ENCODE measurements around the gene COL5A1.

Gene COL5A1

DNA sequence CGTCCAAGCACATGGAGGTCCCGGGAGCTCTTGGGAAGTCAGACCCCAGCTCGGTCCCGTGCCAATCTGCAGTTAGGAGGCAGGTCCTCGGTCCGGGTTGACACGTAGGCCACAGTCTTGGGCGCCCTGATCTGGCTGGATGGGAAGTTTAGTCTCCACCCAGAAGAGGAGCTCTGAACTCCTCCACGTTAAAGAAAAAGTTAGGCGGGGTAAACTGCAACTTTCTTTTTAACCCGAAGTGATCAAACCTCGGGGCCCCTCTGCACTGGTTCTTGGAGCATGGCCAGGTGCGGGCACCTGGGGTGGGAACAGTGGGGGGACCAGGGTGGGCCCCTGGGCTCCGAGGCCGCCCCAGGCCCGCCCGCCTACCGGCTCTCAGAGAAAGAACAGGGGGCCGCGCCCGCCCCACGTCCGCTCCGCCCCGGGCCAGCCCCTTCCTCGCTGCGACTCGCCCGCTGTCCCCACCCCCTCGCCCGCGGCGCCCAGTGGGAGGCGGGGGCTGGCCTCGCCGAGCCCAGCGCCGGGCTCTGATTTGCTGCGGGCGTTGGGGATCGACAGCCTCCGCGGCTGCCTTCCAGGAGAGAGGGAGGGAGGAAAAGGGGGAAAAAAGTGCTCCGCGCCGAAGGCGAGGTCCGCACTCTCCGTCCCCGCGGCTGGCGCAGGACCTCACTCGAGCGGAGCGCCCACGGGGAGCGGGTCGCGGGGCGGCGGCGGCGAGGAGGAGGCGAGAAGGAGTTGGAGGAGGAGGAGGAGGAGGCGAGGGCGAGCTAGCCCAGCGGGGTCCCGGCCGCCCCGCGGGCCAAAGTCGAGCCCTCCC lies at the start of gene COL5A1:
Gene COL5A1, plus strand, starts transcription at position 631 of the 817 bp plus-strand sequence. CDS start 385 bp downstream, outside the sequence.
- ChIA-PET POLR2A (no interaction called here), CTCF (no interaction called here)
- TF ChIP-seq CTCF (IDR thresholded peaks at IDR 0.05; ENCODE audit: control extremely low read depth, extremely low read depth, low read depth, missing control alignments), result no peak
- no peak for DNase-seq (ENCODE audit: extremely low spot score)

- ChIA-PET POLR2A (no interaction called here), CTCF (no interaction called here)
- no peak for TF ChIP-seq CTCF (IDR thresholded peaks at IDR 0.05; ENCODE audit: control extremely low read depth, extremely low read depth, low read depth, missing control alignments)
- no peak for DNase-seq (ENCODE audit: extremely low spot score)
Measured at GRCh38 chr9:134592018-134592818, 49.4 kb upstream of the COL5A1 start.

DNA sequence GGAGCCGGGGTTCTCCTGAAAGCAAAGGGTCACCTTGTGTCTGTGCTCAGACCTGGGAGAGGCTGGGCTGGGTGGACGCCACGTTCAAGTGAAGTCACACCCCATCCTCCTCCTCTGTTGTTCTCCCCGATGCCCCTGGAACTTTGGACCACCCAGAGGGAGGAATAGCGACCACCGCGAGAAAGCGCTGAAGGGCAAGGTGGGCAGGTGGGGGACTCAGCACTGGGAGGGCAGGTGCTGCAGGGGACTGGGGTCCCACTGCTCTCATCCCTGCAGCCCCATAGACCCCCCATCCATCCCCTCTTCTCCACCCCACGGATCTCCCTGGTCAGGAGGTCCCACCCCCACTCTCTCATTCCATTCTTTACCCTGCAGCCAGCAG lies 48.8 kb upstream of the COL5A1 start:
- DNase-seq (ENCODE audit: extremely low spot score), result no peak
- no peak for TF ChIP-seq CTCF (IDR thresholded peaks at IDR 0.05; ENCODE audit: control extremely low read depth, extremely low read depth, low read depth, missing control alignments)
- ChIA-PET CTCF (no interaction called here), POLR2A (no interaction called here)

- ChIA-PET CTCF (no interaction called here), POLR2A (no interaction called here)
- TF ChIP-seq CTCF (IDR thresholded peaks at IDR 0.05; ENCODE audit: control extremely low read depth, extremely low read depth, low read depth, missing control alignments), result no peak
- no peak for DNase-seq (ENCODE audit: extremely low spot score)
Measured at GRCh38 chr9:134593286-134594077, 48.1 kb upstream of the COL5A1 start.

GRCh38 chr9:134594078-134594941 lies 47.3 kb upstream of the COL5A1 start:
- ChIA-PET POLR2A (no interaction called here), CTCF (no interaction called here)
- no peak for DNase-seq (ENCODE audit: extremely low spot score)
- TF ChIP-seq CTCF (IDR thresholded peaks at IDR 0.05; ENCODE audit: control extremely low read depth, extremely low read depth, low read depth, missing control alignments), result no peak
